MV-4-11 (cell line): Measurements from ENCODE around the gene SLC8A2.
"Not testable (repeated sequence)": the region's sequence is repeated elsewhere in the genome, so short reads cannot be mapped to it uniquely, and the experiment has no call there.

Experiments used
- DNase-seq: peaks from one replicate; lab custom pipeline; 2025; lab: John Stamatoyannopoulos, UW

SLC8A2 gene

DNA sequence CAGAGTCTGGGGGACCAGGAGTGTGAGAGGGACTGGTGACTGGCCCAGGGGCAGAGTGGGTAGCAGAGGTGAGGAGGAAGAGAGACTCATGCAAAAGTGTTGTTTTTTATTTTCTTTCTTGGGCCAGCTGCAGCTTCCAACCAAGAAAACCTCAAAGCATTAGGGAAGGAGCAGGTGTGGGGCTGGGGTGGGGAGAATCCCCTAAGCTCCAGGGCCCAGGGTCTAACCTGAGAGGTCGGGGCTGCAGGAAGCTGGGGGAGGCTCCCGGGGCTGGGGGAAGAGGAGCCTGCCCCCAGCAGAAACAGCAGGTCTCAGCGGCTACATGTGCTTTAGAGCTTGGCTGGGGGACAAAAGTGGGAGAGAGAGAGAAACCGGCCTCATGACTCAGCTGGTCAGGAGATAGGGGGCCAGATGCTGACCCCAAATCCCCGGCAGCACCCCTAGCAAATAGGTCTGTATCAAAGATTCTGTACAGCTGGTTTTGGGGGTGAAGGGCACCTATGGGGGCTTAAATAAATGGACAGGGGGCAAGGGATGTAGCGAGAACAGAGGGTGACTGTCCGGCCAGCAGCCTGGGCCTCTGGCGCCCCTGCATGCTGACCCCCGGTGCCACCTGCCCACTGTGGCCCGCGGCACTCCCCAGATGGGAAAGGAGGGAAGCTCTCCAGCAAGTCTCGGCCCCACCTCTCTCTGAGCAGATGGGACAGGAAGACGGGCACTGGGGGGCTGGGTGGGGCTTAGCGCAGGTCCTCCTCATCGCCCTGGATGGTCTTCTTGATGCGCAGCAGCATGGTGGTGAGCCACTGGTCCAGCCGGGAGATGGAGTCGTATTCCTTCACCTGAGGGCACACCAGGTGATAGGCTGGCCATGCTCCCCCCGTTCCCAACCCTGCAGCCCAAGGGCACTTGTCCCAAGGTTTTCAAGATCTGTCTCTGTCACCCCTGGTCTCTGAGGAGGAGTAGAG is 16.1 kb upstream of the SLC8A2 start:
- DNase-seq: no peak

DNA sequence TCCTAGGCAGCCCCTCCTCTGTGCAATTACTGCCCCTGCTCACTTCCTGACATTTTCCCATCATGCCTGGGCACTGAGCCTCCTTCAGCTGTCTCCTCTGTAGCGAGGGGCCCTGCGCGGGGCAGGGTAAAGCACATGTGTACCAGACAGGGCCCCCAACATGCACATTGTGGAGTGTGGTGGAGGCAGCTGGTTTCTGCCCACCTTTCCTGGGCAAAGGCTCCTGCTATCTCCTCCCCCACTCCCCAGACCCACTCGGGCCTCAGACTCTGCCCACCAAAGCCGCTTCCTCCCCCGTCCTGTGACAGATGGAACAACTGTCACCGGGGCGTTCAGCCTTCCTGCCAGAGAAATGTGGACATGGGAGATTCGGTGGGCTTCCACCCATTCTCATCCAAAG is 15.2 kb upstream of the SLC8A2 start:
- DNase-seq: no peak

DNA sequence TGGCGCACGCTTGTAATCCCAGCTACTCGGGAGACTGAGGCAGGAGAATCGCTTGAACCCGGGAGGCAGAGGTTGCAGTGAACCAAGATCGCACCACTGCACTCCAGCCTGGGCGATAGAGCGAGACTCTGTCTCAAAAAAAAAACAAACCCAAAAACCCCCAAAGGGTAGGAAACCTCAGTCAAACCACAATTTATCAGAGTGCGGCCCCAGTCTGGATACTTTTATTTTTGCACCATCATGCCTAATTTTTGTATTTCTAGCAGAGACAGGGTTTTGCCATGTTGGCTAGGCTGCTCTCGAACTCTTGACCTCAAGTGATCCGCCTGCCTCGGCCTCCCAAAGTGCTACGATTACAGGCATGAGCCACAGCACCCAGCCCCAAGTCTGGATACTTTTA is 14.5 kb upstream of the SLC8A2 start:
- DNase-seq: not testable (repeated sequence)

DNA sequence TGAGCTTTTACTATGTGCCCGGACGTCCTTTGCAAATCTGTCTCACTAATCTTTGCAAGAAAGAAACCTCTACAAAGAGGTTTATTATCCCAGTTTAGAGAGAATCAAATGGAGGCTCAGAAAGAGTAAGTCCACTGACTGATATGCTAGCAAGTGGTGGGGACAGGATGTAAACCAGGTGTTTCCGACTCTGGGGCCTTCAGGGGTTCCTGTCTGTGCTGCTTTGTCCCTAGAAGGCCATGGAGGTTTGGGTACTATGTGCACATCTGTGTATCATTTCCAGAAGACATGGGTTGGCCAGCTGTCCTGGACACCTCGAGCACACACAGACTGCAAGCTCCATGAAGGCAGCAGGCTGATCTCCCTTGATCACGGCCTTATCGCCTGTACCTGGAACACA is 13.5 kb upstream of the SLC8A2 start:
- no peak for DNase-seq

DNA sequence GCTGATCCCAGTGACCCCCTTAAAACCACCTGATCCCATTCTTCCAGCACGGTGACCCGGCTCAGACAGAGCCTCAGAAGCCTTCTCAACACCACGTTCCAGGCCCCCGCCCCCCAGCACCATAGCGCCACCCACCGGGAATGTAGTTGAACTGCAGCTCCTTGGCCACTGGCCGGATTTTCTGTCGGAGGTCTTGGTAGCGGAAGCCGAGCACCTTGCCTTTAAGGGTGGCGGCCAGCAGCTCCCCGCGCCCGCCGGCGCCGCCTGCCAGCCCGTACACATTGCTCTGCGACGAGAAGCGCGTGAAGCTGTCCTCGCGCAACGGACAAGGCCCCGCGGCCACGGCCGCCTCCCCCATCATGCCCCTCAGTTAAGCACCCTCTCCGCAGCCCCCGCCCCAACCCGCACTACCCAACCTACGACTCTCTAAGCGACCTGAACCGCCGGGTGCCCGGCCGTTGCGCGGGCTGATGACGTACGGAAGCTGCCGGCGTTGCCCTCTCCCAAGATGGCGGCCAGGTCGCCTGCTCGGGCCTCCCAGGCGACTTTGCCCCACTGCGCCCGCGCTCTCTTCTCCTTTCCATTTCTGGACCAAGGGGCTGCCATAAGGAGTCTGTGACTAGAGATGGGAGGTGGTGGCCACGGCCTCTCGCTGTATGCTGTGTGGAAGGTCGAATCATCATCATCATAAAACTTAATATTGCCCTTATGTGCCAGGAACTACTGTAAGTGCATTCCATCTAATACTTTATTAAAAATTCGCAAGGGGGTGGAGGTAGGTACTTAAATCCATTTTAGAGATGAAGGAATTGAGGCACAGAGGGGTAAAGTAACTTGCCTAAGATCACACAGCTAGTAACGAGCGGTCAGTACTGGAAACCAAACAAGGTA is 12.4 kb upstream of the SLC8A2 start, which contains the start of gene KPTN:
Gene KPTN, minus strand, starts transcription at position 420 of the 891 bp plus-strand sequence. Its CDS starts 59 bp downstream, at position 361.
- peak; percentile 90 for DNase-seq

DNA sequence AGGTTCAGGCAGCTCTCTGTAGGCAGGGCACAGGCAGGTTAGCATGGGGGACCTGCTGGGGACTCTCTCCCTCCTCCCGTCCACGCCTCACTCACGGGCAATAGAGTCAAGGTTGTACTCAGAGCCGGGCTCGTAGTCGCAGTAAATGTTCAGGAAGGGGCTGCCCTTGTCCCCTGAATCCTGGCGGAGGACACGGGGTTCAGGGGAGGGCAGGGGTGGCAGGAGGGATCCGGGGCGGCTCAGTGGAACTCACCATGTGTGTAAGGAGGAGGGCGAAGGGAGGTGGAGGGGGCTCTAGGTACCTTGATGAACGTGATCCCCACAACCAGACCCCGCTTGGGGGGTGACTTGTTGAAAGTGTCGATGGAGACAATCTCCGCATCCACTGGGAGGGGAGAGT is 11.5 kb upstream of the SLC8A2 start:
- DNase-seq: no peak

DNA sequence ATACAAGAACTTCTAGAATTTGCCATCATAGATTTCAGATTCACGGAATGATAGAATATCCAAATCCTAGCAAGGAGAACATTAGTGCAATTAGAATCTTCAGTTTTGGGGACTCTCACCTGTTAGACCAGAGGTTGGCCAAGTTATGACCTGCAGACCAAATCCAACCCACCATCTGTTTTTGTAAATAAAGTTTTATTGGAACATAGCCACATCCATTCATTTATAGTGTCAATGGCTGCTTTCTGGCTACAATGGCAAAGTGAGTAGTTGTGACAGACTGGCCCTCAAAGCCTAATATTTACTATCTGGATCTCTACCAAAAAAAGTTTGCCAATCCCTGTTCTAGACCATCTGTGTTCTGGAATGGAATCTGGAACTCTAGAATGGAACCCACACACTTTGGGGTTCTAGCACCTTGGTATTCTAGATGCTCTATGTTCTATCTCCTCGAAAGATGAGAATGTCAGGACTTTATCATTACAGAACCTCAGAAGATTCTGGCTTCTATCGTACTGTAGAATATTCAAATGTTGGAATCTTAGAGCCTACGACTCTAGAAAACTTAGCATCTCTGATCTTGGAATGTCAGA is 9.9 kb upstream of the SLC8A2 start:
- no peak for DNase-seq

DNA sequence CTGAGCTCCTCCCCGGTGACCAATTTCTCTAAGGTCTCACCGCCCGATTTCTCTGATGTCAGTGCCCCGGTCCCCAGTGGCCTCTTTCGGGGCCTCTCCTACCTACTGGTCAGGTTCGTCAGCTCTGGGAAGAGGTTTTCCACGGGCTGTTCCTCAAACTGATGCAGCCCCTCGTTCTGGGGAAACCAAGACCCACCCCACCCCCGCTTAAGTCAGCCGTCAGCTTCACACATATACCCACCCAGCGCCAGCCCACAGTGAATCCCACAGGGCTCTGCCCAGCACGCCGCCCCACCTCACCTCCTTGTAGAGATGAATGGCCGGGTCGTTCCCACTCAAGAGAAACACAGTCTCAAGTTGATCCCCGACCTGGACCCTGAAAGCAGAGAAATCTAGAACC is 9.0 kb upstream of the SLC8A2 start:
- no peak for DNase-seq

DNA sequence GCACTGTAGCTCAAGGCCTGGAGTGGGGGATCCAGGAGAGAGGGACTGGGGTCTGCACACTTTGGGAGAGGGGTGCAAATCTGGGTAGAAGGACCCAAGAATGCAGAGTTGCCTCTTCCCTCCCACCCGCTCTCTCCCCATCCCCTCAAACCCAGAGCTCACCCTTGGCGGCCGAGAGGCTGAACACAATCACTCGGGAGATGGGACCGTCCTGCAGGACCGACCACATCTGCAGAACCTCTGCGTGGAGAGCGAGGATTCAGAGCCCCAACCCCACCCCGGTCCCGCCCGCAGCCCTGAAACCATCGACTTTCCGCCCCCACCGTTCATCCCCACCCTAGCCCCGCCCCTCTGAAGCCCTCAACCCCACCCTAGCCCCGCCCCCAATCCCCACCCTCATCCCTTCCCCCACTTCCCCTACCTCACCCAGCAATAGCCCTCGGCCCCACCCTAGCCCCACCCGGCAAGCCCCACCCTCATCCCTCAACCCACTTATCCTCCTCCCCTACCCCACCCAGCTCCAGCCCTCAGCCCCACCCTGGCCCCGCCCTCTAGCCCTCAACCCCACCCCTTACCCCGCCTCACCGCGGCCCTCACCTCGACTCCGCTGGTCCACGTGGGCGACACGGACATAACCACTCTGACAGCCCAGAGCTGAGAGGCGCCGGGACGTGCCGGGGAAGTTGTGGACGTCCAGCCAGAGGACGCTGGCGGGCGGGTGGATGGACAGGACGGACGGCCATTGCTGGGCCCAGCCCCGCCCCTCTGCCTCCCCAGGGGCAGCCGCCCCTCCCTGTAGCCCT is 8.2 kb upstream of the SLC8A2 start:
- DNase-seq: no peak

DNA sequence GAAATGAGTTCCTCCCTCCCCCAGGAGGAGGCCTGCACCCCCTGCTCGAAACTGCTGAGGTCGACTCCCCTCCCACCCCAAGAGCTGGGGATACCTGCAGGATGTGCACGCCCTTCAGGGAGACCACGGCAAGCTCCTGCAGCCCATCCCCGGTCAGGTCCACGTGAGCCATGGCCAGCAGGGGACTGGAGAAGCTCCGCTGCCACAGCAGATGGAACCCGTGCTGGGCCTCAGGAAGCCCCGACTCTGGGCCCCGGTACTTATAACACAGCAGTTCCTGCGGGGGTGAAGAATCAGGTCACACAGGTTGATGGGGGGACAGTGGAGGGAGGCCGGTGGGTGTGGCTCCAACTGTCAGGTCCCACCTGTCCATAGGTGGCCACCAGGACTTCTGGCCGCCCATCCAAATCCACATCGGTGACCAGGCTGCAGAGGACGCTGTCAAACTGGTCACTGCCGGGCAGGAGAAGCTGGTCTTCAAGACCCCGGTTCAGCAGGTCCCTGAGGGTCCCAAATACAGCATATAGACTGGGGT is 4.8 kb upstream of the SLC8A2 start:
- DNase-seq: no peak

DNA sequence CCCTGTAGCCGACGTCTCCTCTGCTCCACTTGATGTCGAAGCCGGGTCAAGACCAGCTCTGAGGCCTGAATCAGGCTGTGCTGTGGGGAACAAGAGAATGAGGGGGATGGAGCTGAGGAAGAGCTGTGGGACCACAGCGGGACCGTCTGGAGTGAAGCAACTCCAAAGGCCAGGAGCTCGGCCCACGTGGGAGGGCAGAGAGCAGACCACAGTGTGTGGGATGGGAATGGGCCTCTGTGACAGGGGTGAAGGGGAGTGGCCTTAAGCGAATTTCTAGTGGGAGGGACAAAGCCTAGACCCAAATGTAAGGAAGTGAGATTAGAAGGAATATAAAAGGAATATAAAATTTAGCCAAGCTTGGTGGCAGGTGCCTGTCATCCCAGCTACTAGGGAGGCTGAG is 3.8 kb upstream of the SLC8A2 start:
- DNase-seq: peak; percentile 18

DNA sequence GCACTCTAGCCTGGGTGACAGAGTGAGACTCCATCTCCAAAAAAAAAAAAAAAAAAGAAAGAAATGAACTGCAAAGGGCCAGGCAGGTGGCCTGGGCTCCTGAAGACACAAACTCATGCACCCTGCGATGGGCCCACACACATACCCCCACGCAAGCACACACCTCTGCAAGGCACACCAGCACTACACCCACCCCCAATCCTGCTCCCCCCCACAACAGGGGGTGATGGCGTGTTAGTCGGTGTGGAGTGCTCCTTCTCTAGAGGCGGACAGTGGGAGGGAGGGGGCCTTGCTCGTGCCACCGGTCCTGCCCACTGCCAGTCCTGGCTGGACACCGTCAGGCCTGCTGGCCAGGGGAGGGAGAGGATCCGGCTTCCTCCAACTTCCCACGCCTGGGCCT is 1.6 kb upstream of the SLC8A2 start:
- DNase-seq: no peak

DNA sequence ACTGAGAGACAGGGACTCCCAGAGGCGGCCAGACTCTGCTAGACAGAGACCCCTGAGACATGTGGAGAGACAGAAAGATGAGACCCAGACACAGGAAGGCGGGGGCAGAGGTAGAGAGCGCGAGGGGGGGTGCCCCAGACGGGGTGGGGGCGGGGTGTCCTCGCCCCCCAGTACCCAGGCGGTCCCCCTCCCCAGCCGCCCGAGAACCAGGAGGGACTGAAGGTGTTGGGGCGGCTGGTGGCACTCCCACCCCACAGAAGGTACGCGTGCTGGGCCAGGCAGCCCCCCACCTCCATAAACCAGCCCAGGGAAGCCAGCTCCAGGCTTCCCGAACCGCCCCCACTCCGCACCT is 336 bp downstream of the SLC8A2 start:
- DNase-seq: no peak

DNA sequence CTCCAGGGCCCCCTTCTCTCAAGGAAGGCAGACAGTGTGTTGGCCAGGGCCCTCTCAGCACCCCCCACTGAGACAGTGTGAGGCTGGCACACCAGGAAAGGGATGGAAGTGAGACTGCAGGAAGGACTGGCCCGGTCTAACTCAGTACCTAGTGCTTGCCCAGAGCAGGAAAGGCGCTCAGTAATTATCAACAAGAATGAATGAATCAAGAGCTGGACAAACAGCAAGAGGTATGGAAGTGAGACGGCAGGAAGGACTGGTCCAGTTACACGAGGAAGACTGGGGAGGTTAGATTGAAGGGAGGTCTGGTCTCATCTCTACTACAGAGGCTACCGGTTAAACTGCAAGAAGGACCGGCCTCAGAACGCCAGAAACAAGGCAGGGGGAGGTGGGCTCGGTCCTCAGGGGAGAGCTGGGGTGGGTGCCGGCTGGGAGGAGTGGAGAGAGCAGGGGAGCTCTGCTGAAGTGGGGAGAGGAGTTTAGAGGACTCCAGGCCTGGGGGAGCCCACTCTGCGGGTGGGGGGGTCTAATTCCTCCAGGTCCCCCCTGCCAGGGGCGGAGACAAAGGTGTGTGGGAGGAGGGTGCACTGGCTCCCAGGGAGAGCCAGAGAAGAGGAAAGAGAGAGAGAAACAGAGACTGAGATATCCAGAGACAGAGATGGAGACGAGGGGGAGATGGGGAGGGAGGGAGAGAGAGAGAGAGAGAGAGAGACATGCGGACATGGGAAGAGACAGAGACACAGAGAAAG is 1.1 kb downstream of the SLC8A2 start:
- DNase-seq: no peak

DNA sequence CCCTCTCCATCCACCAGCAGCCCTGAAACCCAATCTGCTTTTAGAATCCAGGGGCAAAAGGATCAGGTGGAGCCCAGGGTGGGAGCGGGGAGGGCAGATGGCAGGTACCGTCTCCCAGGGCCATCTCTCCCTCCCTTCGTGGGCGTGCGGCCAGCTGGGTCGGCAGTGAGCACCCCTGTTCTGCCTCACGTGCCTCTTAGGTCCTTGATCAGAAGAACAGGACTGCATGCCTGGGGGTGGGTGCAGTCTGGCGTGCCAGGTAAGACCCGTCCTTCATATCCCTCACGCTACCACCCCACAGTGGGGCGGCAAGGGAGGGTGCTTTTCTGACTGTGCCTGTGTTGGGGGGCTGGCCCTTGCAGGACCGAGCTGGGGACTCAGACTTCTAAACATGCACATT is 2.0 kb downstream of the SLC8A2 start:
- DNase-seq: no peak

DNA sequence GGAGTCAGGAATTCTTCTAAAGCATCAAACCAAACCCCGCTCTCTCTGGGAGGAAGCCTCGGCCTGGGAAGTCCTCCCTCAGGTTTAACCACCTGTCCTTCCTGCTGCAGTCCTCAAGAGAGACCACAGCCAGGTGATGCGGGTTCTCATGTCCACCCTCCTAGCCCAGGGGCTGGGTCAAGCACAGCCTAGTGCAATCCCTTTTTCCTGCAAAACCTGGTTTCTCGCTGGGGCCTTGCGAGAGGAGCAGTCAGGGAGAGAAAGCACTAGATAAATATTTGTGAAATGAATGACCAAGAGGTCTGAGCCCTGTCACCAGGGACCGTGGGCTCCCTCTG is 2.4 kb downstream of the SLC8A2 start:
- no peak for DNase-seq

DNA sequence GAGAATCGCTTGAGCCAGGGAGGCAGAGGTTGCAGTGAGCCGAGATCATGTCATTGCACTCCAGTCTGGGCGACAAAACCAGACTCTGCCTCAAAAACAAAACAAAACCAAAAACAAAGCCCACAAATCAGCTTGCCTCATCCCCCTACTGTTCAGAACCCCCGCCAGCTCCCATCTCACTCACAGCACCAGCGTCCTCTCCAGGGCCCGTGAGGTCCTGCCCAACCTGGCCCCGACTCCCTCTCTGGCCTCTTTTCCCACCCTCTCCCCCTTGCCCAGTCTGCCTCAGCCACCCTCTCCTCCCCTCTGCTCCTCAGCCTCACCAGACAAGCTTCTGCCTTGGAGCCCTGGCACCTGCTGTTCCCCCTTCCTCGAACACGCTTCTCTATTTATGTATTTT is 3.8 kb downstream of the SLC8A2 start:
- no peak for DNase-seq

DNA sequence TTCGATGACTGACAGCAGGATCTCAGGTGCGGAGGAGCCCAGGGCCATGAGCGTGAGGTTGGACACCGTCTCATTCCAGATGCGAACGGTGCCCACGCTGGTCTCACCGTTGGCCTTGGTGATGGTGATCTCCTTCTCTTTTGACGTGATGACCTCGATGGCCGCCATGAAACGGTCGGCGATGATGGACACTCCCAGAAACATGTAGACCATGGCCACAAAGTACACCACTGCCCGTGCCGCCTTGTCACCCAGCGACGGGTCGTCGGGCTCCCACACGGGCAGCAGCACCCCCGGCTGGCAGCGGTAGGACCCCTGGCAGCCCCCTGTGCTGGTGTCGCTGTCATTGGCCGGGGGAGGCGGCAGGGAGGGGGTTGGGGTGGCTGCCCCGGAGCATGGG is 5.7 kb downstream of the SLC8A2 start:
- no peak for DNase-seq

DNA sequence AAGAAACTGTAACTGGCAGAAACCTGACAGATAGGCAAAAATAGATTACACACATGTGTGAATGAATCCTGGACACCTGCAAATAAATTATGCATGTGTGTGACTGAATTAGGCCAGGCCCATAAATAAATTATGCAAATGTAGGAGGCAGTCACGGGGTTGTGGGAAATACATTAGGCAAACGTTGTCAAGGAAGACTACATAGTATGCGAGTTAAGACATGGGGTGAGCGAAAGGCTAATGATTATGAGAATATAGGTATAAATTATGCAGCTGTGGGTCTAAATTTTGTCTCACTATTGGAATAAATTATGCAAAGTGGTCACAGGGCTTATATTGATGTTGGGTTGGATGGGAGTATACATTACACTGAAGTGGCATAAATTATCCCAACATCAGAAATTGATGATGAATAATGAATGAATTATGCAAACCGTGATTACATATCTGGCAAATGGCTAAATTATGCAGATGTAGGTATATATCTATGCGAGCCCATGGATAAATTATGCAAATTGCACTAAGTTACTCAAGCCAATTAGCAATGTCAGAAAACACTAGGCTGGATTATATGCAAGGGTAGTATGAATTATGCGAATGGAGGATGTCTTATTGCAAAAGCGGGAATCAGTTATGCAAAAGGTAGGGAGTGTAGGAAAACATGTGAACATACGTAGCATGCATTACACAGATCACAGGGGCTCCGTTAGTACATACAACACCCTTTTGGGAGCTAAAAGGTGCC is 6.8 kb downstream of the SLC8A2 start:
- no peak for DNase-seq

DNA sequence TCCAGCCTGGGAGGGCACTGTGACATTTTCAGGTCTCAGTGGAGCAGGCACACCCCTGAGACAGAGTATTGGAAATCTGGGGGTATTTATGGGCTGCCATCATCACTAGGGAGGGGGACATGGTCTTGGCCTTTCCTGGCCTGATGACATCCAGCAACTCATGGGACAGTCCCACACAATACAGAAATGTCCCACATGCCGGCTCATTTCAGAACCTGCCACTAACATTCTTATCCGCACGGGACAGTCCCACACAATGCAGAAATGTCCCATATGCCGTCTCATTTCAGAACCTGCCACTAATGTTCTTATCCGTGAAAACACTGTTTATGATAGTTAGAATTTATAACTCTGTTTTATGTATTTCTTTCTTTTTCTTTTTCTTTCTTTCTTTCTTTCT is 9.8 kb downstream of the SLC8A2 start:
- no peak for DNase-seq
